NB4 (cell line): ENCODE results near the gene TMEM164.

ENCODE experiments used
- MYC ChIP-seq: IDR thresholded peaks from 2 replicates; pipeline ENCODE4 v1.6.1; 2011; ENCODE audit warnings: low read depth, low read length
- POLR2A ChIP-seq: IDR thresholded peaks from 2 replicates; pipeline ENCODE4 v1.6.1; 2011; ENCODE audit warnings: mild to moderate bottlenecking; ENCODE audit not compliant: insufficient read length; ENCODE audit errors: extremely low read depth
- TF ChIP-seq, protein P1 (sequence below): IDR thresholded peaks from 2 replicates; pipeline ENCODE4 v1.6.1; 2011; ENCODE audit warnings: low read depth, low read length
- TF ChIP-seq, protein P2 (sequence below): IDR thresholded peaks from one replicate; pipeline ENCODE4 v1.5.1; 2012; ENCODE audit warnings: low read depth, low read length

DNA sequence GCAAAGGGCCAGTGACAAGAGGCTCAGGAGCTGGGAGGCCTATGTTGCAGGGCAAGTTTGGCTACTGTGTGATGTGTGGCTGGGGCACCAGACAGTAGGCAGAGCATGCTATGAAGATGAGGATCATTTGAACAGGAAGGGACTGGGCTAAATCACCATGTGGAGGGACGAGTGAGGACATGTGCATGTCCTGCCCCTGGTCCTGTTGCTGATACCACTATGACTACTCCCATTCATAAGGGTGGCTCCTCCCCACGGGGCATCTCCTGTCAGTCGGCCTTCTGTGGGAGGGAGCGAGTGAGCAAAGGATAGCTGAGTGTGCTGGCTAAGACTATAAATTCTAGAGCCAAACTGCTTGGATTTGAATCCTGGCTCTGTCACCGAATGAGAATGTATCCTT is 139.2 kb downstream of the TMEM164 start:
- TF ChIP-seq, protein P1, sequence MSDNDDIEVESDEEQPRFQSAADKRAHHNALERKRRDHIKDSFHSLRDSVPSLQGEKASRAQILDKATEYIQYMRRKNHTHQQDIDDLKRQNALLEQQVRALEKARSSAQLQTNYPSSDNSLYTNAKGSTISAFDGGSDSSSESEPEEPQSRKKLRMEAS, result no peak
- TF ChIP-seq, protein P2, sequence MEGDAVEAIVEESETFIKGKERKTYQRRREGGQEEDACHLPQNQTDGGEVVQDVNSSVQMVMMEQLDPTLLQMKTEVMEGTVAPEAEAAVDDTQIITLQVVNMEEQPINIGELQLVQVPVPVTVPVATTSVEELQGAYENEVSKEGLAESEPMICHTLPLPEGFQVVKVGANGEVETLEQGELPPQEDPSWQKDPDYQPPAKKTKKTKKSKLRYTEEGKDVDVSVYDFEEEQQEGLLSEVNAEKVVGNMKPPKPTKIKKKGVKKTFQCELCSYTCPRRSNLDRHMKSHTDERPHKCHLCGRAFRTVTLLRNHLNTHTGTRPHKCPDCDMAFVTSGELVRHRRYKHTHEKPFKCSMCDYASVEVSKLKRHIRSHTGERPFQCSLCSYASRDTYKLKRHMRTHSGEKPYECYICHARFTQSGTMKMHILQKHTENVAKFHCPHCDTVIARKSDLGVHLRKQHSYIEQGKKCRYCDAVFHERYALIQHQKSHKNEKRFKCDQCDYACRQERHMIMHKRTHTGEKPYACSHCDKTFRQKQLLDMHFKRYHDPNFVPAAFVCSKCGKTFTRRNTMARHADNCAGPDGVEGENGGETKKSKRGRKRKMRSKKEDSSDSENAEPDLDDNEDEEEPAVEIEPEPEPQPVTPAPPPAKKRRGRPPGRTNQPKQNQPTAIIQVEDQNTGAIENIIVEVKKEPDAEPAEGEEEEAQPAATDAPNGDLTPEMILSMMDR, result no peak
- no peak for TF ChIP-seq POLR2A
- TF ChIP-seq MYC, result no peak
